Hematopoietic multipotent progenitor cell (in vitro differentiated cells): ENCODE results near the gene WWOX. TPM values are rescaled to one million over a fixed set of nuclear protein-coding genes. Genes with fewer than 3 reads are reported as not detected.
A peak's percentile ranks its signal among the peaks of the same experiment; 100 is the strongest.

Experiments used
- DNase-seq, 3 donors: peaks; one replicate each; pipeline ENCODE4 v3.0.0-alpha.2; 2011 to 2015; ENCODE audit warnings: low read depth in 2 of 3, low spot score in 2 of 3
- total RNA-seq: library from RNA; depleted of rRNA; stranded (reverse); fragments of >200 nt; gene quantifications from one replicate; pipeline ENCODE4 v1.2.3, GENCODE V29; 2012

The WWOX gene
- total RNA-seq, 1 donor = 24.8 TPM

DNA sequence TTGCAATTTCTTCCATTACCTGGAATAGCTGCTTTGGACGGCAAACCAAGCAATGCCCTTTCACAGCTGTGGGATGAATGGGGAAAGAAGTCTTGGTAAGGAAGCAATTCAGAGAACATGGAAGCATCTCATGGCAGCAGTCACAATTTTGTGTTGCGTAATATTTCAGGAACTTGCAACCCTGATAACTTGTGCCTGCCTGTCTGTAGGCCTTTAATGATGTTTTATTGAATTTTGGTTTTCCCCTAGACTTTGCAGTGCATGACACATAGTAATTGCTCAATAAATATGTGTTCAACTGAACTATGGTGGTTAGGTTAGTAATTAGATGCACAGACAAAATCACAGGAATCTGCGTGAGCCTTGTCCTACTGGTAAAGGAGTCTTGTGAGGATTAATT lies 439.5 kb downstream of the WWOX start:
- no peak for DNase-seq

DNA sequence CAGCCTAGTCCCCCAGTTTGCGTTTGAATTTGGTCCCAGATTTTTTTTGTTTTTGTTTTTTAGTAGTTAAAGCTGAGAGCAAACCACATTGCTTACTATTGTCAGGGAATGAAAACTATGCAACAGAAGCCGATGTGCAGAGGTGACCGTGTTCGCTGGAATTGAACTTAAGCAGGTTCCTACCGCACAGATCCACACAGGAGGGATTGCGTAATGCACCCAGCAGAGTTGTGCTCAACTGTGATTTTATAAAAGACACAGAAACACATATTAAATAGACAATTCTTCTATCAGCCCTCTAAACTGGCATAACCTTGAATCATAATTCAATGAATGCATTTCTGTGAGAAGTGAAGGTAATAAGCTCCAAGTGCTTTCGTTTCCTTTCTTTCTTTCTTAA lies 443.0 kb downstream of the WWOX start:
- no peak for DNase-seq

DNA sequence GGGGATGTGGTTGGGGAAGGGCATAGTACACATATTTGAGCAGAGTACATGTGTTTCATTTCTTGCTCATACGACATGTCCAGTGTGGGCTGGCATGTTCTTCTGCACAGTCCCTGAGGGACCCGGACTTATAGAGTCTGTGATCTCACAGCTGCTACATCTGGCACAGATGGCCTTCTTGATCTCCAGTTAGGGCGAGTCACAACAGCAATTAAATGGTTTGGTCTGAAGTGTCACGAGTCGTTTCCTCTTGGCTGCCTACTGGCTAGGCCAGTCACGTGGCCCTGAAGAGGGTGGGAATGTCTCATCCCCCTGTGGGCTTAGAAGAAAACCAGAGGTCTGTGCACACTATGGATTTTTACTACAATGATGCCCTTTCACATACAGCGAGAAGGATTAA lies 443.6 kb downstream of the WWOX start:
- DNase-seq = no peak

DNA sequence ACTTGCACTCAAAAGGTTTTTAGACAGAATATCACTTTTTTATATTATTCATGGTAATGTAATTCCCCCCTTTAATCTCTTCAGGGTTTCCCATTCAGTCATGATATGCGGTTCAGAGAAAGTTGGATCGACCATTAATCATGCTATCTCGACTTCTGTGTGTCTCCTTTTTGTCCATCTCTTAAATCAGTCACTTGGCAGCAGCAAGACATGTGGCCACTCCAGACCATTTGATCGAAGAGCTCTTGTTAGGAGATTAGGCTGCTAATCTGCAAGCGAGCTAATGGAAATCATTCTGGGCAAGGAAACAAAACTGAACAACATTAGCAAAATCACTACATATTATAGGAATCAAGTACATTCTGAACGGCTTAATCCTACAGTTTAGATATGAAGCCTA lies 449.9 kb downstream of the WWOX start:
- no peak for DNase-seq

DNA sequence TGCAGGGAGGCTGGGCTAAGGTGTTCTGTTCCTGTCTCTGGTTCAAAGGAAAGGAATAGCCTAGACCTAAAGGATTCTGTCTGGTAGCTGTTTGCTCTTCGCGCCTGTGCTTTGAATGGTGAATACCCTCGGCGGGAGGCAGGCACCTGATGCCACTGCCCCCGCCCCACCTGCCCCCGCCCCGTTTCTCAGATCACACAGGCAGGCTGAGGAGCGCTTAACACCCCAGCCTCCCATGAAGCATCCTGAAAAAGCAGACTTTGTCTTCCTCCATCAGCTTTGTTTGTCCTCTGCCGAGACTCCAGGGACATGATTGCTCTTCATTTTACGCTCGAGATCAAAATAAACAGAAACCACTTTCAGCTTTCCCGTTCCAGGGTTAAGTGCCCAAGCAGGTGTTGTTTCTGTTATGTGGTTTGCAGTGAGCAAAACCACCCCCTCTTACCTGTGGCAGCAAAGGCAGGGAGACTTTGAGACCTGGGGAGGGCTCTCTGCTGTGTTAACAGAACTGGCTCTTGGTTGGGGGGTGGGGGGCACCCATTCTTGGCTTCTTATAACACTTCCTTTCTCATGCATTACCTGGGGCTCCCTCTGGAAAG lies 452.1 kb downstream of the WWOX start:
- no peak for DNase-seq

DNA sequence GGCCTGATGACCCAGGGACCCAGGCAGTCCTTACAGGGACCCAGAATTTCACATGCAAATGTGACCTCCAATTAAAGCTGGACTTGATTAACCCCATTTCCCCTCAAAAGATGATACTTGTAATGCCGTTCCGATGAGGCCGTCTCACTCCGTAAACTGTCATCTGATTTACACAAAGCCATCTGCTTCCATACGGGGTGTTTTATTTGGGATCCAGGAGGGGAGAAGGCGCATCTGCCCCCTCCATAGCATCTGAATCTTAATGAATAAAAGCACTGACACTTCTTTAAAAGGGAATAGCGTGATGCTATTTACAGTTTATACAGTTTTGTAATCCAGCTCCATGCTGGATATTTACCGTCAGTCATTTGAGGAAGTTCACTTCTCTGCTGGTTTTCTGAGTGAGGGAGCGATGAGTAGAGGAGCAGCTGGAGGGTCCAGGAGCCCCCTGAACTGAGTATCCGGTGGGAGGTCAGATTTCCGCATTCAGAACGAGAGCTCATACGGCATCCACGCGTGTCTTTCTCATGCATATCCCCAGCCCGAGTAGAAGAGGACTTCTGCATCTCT lies 452.7 kb downstream of the WWOX start:
- no peak for DNase-seq

DNA sequence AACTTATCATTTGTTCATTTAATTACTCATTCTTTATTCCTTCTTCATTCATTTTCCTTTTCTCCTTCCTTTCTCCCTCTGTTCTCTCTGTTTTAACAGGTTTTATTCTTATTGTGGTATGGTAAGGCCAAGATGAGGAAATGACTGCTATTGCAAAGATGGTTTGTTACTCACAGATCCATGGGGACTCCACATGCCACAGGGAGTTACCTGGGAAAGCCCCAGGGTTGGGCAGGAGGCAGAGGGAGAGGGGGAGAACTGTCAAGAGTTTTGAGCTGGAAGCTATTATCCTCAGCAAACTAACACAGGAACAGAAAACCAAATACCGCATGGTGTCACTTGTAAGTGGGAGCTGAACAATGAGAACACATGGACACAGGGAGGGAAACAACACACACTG lies 453.3 kb downstream of the WWOX start:
- DNase-seq = no peak

DNA sequence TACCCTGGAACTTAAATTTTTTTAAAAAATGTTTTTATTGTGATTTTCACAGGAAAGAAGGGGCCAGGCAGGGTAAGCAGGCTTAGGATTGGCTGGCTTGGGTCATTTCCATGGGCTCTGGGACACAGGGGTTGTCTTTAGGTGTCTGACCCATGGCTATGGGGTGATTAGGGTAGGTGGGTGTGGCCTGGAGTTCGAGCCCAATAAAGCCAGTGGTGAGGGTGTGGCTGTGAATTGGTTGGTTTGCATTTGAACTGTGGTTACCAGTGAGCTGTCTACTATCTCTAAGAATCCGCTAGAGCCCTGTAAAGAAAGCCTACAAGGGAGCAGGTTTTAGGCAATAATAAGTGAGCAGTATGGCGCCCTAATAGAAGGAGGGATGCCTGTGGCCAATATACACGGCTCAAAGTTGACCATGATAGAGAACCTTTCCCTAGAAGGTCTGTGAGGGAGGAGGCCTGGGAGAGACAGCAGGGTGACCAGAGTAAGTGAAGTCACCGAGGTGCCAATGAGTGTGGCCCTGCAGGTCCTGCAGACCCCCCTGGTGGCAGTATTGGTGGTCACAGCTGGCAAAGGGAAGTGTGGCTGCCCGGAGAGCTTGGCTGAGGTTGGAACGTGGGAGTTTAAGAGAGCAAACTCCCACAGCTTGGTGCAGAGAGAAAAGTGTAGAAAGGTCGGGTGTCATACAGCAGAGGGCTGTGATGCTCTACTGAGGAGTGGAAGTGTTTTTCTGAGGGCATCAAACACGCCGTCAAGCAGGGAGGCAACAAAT lies 454.0 kb downstream of the WWOX start:
- no peak for DNase-seq

DNA sequence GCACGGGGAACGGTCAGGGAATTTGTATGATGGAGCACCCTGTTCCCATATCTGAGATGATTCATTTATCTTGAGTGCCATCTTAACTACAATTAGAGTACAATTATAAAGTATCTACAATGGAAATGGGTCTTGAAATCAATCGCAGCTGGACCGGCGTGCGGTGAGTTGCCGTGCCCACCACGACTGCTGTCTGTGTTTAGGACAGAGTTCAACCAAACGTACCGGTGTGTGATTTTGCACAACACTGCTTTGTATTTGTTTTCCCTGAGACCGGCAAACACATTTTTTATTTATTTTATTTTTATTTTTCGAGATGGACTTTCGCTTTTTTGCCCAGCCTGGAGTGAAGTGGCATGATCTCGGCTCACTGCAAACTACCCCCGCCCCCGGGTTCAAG lies 457.0 kb downstream of the WWOX start:
- no peak for DNase-seq

DNA sequence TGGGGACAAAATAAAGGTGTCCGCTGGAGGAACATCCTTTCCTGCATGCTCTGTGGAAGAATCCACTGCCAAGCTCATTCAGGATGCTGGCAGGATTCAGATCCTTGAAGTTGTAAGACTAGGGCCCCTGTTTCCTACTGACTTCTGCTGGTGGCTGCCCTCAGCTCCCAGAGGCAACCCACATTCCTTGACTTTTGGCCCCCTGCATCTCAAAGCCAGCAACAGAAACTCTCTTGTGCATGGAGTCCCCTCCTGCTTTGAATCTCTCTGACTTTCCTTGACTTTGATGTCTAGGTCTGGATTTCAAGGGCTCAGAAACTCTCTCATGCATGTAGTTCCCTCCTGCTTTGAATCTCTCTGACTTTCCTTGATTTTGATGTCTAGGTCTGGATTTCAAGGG lies 461.5 kb downstream of the WWOX start:
- DNase-seq = no peak

DNA sequence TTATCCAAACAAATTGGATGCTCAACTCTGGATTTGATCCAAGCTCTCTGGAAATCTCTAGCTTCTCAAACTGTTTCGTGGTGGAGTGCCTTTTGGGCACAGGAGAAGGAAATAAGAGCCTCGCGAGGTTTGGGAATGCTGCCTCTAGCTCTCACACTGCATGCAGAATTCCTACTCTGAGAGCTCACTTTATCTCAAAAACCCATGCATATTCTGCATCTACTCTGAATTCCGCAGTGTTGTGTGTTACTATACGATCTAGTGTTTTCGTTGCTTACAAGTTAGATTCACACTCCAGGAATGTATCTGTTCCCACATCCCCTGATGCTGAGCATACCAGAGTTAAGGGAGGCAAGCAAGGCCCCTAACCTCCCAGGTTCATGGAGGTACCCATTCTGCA lies 462.7 kb downstream of the WWOX start:
- DNase-seq = no peak

DNA sequence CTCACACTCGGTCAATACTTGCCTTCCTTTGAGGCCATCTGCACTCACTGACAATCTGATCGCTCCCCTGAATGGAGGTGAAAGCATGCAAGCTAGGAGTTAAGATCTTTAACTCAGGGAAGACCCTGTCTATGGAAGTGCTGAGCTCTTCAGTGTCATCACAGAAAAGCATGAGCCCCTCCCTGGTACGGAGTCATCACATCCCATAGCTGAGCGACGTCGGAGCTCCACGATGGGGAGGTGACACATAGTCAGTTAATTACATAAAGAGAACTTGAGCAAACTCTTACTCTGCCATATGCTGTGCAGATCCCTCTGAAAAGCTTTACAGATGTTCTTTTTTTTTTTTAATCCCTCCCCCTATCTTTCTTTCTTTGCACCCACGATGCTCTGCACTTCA lies 463.2 kb downstream of the WWOX start:
- DNase-seq = no peak

DNA sequence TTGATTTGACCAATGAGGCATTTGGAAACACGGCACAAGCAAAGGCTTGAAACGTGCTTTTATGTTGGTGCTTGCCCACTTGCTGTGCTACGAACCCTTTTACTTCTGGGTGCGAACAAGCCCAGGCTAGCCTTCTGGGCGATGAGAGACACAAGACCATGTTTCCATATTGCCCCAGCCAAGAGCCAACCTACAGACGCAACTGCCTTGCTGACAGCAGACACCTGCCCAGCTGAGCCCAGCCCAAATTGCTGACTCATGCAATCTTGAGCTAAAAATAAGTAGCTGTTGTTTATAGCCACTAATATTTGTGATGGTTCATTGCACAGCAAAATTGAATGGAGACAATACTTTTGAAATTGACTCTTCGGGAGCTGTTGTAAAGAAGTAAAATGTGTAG lies 464.5 kb downstream of the WWOX start:
- DNase-seq = peak in 1 of 3 donors; percentile 27

DNA sequence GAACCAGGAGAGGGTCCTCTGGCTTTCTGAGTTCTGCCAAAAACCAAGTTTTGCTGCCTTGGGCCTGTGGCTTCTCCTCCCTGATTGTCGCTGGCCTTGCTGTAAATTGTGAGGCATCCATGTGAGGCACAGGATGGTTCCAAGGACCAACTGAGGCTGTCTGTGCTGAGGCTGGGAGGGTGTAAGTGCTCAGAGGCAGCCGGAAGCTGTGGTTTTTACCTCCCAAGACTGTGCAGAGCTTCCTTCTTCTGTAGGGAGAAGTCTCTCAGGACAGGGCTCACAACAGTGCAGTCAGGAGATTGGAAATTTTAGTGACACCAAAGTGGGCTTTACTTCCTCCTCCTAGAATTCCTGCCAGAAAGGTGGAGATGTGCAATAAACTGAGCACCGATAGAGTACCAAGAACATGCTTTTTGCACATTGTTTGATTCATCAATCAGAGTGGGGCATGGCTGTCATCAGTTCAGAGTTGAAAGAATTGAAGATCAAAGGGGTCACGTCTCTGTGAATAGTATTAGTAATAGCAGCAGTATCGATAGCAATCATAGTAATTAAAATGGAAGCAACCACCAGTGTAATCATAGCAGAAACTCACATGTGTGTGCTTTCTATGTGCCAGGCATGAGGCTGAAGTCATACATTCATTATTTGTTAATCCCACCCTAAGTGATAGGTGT lies 467.1 kb downstream of the WWOX start:
- DNase-seq = no peak

DNA sequence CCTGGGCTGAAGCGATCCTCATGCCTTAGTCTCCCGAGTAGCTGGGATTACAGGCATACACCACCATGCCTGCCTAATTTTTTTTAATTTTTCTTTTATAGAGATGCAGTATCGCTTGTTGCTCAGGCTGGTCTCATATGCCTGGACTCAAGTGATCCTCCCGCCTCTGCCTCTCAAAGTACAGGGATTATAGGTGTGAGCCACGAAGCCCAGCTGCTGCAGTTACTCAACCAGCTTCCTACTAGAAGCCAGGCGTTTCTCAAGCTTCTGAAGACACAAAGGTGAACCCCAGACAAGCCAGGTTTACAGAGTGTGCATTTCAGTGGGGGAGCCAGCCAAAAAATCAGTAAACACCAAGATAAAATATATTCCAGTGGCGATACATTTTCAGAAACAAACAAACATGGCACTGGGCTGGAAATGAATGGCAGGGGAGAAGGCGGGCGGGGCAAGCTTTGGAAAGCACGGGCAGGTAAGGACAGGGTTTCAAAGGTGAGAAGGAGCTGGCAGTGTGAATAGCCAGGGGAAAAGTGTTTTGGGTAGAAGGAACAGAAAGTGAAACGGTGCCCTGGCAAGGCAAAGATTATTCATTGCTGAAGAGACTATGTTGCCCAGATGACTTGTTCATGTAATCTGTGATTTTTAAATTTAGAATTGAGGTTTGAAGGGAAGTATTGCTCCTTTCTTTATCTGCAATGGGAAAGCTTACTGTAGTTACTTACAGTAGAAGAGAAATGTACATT lies 471.1 kb downstream of the WWOX start:
- DNase-seq = no peak

DNA sequence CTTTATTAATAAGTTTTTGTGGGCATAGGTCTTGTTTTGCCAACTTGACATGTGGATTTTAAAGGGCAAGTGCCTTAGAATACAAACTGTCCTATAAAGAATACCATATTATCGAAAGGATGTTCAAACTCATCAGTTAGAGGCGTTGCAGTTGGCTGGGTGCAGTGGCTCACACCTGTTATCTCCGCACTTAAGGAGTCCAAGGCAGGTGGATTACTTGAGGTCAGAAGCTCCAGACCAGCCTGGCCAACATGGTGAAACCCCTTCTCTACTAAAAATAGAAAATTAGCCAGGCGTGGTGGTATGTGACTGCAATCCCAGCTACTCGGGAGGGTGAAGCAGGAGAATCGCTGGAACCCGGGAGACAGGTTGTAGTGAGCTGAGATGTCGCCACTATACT lies 472.0 kb downstream of the WWOX start:
- no peak for DNase-seq

DNA sequence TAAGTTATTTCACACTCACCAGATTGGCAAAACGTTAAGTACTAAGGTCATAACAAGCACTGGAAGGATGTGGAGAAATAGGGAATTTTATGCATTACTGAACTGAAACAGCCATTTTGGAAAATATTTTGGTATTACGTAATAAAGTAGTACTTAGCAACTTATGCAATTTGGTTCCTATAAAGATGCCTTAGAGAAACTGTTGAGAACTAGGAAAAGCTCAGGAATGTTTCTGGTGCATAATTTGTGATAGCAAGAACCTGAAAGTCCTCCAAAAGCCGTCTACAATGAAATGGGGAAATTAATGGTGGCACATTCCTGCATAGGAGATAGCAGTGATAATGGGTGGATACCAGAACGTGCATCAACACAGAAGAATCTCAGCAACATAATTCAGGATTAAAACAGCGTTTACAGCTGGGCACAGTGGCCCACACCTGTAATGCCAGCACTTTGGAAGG lies 472.5 kb downstream of the WWOX start:
- DNase-seq = no peak

DNA sequence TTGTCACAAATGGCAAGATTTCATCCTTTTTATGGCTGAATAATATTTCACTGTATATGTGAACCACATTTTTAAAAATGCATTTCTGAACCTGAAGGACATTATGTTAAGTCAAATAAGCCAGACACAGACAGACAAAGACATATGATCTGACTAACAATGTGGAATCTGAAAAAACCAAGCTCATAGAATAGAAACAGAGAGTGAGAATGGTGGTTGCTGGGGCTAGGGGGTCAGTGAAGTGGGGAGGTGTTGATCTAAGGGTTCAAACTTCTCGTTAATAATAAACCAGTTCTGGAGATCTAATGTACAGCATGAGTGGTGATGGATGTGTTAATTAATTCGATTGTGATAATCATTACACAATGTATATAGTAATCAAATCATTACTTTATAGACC lies 475.1 kb downstream of the WWOX start:
- no peak for DNase-seq

DNA sequence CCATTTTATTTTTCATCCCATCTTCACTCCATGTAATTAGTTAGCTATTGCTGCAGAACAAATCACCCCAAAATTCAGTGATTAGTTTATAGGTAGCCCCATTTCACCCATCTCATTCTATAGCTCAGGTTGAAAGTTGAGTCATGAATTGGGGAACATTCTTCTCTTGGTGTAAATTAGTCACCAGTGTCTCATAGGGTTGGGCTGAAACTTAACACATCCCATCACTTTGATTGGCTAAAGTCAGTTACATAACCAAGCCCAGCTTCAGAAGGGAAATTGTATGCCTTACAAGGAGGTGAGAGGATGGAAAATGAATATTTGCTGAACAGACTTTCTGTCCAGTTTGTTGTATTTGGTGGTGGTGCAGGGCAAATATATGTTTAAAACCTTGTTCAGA lies 477.5 kb downstream of the WWOX start:
- DNase-seq = no peak

DNA sequence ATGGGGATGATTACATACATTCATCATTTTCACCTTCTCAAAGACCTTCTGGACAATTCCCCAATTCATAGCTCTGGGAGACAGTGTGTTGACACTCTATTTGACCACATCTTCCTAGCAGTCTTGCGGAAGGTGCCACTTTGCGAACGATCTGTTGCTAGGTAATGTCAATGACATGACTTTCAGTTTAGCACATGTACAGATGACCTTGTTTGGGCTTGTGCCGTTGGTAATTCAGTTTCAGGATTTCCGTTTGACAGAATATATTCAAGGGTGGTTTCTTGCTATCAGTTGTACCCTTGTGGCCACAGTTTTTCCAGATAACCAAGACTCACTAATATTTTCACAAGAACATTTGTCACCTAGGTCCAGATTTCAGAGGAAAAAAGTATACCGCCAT lies 478.2 kb downstream of the WWOX start:
- peak in 1 of 3 donors; percentile 16 for DNase-seq

DNA sequence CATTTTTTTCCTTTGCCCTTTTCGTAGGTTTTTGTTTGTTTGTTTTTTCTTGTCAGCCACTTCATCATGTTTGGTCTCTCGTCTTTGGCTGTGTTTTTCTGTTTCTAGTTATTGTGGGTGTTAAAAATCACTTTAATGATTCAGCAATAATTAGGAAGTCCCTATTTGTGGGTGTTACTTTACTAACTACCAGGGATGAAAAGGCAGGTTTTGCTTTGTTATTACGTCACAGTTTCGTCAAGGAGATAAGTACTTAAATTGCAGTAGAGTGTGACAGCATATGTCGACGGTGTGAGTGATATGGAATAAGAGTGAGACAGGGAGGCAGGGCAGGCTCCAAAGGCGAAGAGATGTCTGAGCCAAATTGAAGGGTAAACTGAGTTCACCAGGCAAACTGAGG lies 479.6 kb downstream of the WWOX start:
- no peak for DNase-seq
